ENCODE measurements around the gene CEL. TPM values are rescaled to one million over a fixed set of nuclear protein-coding genes. Genes with fewer than 3 reads are reported as not detected.

CEL gene
- total RNA-seq, 2 experiments from 2014 or later, result 1.2 to 1.8 TPM

DNA sequence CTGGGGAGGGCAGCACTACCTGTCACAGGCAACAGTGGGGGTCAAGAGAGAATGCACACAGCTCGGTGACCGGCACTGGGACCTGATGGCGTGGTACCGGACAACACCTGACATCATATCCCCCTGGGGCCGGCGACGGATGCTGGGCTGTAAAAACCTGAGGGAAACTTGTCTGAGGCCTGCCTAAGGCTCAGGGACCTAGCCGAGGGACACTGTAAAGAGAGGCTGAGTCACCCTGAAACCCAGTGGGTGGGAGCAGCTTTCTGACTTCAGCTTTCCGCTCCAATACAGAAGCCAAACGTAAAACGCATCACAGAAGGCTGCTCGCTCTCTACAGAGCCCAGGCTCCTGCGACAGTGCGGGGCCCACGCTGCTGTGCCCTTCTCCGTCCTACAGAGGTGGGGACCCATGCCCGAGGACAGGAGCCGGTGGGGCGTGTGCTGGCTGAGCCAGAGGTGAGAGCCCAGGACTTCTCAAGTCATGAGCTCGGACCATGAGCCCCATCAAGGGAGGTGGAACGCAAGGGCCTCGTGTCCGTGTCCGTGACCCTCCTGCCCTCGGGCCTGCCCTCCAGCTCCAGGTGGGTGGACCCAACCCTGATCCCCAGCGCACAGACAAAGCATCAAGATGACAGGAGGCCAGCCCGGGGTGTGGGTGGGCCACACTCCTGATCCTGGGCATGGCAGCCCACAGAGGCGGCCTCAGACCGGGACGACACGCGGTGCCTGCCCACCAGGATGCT lies 54.0 kb downstream of the CEL start:
- Histone ChIP-seq H3K4me2 (ENCODE audit: low read length) (no peak overlapping the region), H3K27ac (ENCODE audit: low read depth, low read length, poor library complexity, severe bottlenecking) (no peak overlapping the region), H3K9me3 (ENCODE audit: low read length) (no peaks in the 10 kb centered on the region), H2AFZ (ENCODE audit: low read length) (no peak overlapping the region), H3K79me2 (ENCODE audit: insufficient read depth, low read depth, low read length) (no peaks in the 10 kb centered on the region), H3K36me3 (ENCODE audit: insufficient read depth, low read length) (no peaks in the 10 kb centered on the region), H3K4me3 (ENCODE audit: low read depth, low read length, poor library complexity, severe bottlenecking) (no peak overlapping the region), H3K4me1 (ENCODE audit: insufficient read depth, low read length, poor library complexity, severe bottlenecking) (peaks cover 14% of the 10 kb centered on the region), H3K9me2 (ENCODE audit: insufficient read depth, low read length) (no peaks in the 10 kb centered on the region), H4K20me1 (ENCODE audit: insufficient read depth, low read length) (no peaks in the 10 kb centered on the region; the same call in 1 of the 2 replicates)
- ChIA-PET POLR2A (no interaction called here), CTCF (ENCODE audit: unreplicated experiment) (no interaction called here)
- intact Hi-C loops (cut with micrococcal nuclease; ENCODE audit: unreplicated experiment), result no loop called here
- no peak for DNase-seq (ENCODE audit: low spot score)
- BruUV-seq (replicated peaks), result no TSS peak
- TF ChIP-seq, protein P1, sequence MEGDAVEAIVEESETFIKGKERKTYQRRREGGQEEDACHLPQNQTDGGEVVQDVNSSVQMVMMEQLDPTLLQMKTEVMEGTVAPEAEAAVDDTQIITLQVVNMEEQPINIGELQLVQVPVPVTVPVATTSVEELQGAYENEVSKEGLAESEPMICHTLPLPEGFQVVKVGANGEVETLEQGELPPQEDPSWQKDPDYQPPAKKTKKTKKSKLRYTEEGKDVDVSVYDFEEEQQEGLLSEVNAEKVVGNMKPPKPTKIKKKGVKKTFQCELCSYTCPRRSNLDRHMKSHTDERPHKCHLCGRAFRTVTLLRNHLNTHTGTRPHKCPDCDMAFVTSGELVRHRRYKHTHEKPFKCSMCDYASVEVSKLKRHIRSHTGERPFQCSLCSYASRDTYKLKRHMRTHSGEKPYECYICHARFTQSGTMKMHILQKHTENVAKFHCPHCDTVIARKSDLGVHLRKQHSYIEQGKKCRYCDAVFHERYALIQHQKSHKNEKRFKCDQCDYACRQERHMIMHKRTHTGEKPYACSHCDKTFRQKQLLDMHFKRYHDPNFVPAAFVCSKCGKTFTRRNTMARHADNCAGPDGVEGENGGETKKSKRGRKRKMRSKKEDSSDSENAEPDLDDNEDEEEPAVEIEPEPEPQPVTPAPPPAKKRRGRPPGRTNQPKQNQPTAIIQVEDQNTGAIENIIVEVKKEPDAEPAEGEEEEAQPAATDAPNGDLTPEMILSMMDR (conservative IDR thresholded peaks at IDR 0.05; ENCODE audit: low read length), result no peak
- no peak for TF ChIP-seq EZH2phosphoT487 (IDR thresholded peaks at IDR 0.05; ENCODE audit: borderline replicate concordance, low read depth, low read length)

DNA sequence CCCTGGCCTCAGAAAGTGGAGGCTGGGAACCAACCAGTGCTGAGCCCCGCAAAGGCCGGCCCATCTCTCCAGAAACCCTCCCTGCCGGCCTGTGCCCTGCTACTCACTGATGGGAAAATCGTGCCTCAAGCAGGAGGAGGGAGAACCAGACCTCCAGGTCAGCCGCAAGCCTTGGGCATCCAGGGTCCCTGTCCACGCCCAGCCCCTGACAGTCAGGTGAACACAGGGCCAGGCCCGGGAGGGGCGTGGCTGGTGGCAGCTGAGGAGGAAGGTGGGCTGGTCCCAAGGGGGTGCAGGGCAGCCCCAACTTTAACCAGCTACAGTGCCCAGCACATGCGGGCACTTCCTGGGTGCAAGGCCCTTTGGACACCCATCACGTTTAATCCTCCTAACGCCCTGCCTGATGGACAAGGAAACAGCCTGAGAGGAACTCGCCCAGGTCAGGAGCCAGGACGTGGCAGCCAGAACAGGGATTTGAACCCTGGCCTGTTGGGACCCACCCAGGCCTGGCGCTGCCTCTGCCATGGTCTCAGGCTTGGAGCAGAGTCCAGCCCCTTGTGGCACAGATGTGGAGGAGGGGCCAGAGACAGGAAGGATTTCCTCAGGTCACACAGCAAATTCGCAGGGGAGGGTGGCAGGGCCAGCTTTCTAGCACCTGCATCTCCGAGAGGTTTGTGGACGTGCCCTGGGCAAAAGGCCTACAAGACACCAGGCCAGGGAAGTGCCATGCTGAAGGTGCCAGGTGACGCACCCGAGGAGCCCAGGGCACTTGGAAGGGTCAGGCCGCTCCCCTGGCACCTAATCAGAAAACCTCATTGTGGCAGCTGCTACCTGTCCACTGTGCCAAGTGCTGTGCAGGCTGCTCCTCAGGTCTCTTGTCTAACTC lies 54.8 kb downstream of the CEL start:
- Histone ChIP-seq H3K36me3 (ENCODE audit: insufficient read depth, low read length) (no peaks in the 10 kb centered on the region), H3K4me2 (ENCODE audit: low read length) (no peak overlapping the region), H3K4me3 (ENCODE audit: low read depth, low read length, poor library complexity, severe bottlenecking) (no peak overlapping the region), H3K9me3 (ENCODE audit: low read length) (no peaks in the 10 kb centered on the region), H4K20me1 (ENCODE audit: insufficient read depth, low read length) (peaks cover 3% of the 10 kb centered on the region; the same call in 1 of the 2 replicates), H2AFZ (ENCODE audit: low read length) (no peak overlapping the region), H3K79me2 (ENCODE audit: insufficient read depth, low read depth, low read length) (no peaks in the 10 kb centered on the region), H3K27ac (ENCODE audit: low read depth, low read length, poor library complexity, severe bottlenecking) (no peak overlapping the region), H3K9me2 (ENCODE audit: insufficient read depth, low read length) (no peaks in the 10 kb centered on the region), H3K4me1 (ENCODE audit: insufficient read depth, low read length, poor library complexity, severe bottlenecking) (peaks cover 19% of the 10 kb centered on the region)
- intact Hi-C loops (cut with micrococcal nuclease; ENCODE audit: unreplicated experiment), result no loop called here
- no peak for TF ChIP-seq EZH2phosphoT487 (IDR thresholded peaks at IDR 0.05; ENCODE audit: borderline replicate concordance, low read depth, low read length)
- TF ChIP-seq, protein P1 (conservative IDR thresholded peaks at IDR 0.05; ENCODE audit: low read length), result no peak
- ChIA-PET POLR2A (no interaction called here), CTCF (ENCODE audit: unreplicated experiment) (no interaction called here)
- BruUV-seq (replicated peaks), result no TSS peak
- DNase-seq (ENCODE audit: low spot score), result no peak
